Endodermal cell (in vitro differentiated cells): ENCODE results near the gene MAP4K4. TPM values are rescaled to one million over a fixed set of nuclear protein-coding genes. Genes with fewer than 3 reads are reported as not detected.

ENCODE experiments used
- DNase-seq: peaks from one replicate; pipeline ENCODE4 v3.0.0-alpha.2; 2017
- H3K27ac ChIP-seq: 2 replicates; pipeline ENCODE4 v1.5.1; 2013; ENCODE audit warnings: mild to moderate bottlenecking, low read depth, low read length, moderate library complexity
- H3K27me3 ChIP-seq: 2 replicates; pipeline ENCODE4 v1.6.1; 2013; ENCODE audit warnings: mild to moderate bottlenecking, low read length, moderate library complexity; ENCODE audit not compliant: insufficient read depth, control insufficient read depth, poor library complexity, severe bottlenecking
- H3K36me3 ChIP-seq: 2 replicates; pipeline ENCODE4 v1.7.0; 2013; ENCODE audit warnings: mild to moderate bottlenecking, low read length, moderate library complexity; ENCODE audit not compliant: control insufficient read depth, insufficient read depth
- H3K4me1 ChIP-seq: one replicate; pipeline ENCODE4 v1.7.0; 2013; ENCODE audit warnings: low read length; ENCODE audit not compliant: control insufficient read depth, insufficient read depth
- H3K4me3 ChIP-seq: 2 replicates; pipeline ENCODE4 v1.5.1; 2013; ENCODE audit warnings: mild to moderate bottlenecking, low read length, moderate library complexity
- H3K9ac ChIP-seq: 2 replicates; pipeline ENCODE4 v1.6.1; 2013; ENCODE audit warnings: mild to moderate bottlenecking, low read length, moderate library complexity; ENCODE audit not compliant: poor library complexity, severe bottlenecking; ENCODE audit errors: extremely low read depth
- H3K9me3 ChIP-seq: 2 replicates; pipeline ENCODE4 v1.6.1; 2013; ENCODE audit warnings: mild to moderate bottlenecking, low read length, moderate library complexity; ENCODE audit not compliant: control insufficient read depth
- H3K27ac Mint-ChIP-seq: 2 replicates; pipeline ENCODE4 v1.8.0; 2020; ENCODE audit warnings: mixed read lengths
- H3K27me3 Mint-ChIP-seq: 2 replicates; pipeline ENCODE4 v1.8.0; 2021; ENCODE audit warnings: mild to moderate bottlenecking, mixed read lengths; ENCODE audit not compliant: insufficient read depth
- H3K36me3 Mint-ChIP-seq: 2 replicates; pipeline ENCODE4 v1.8.0; 2020; ENCODE audit warnings: low read depth, mixed read lengths
- H3K4me1 Mint-ChIP-seq: 2 replicates; pipeline ENCODE4 v1.8.0; 2020; ENCODE audit warnings: mixed read lengths
- H3K4me3 Mint-ChIP-seq: 2 replicates; pipeline ENCODE4 v1.8.0; 2020; ENCODE audit warnings: mild to moderate bottlenecking, moderate library complexity, mixed read lengths
- H3K9me3 Mint-ChIP-seq: 2 replicates; pipeline ENCODE4 v1.8.0; 2020; ENCODE audit warnings: mild to moderate bottlenecking, mixed read lengths
- WGBS, 2 experiments: methylation state at CpG; one replicate each; pipeline versions ENCODE4 v1.1.5 to v1.1.7; 2013; ENCODE audit warnings: missing lambda C conversion rate in 2 of 2, mixed read lengths in 1 of 2; ENCODE audit not compliant: insufficient coverage in 1 of 2, insufficient read length in 1 of 2; 5-methylcytosine and 5-hydroxymethylcytosine counted together
- long read RNA-seq, 4 experiments: library from polyadenylated mRNA in 2 of 4; library from RNA in 1 of 4; library from capped mRNA in 1 of 4; stranded (forward) in 3 of 4; unstranded in 1 of 4; transcript quantifications; one replicate each; pipeline ENCODE4 v2.0.0, GENCODE V29; 2020 to 2021; ENCODE audit warnings: inconsistent platforms in 1 of 4
- polyA plus RNA-seq, 2 experiments: library from polyadenylated mRNA; stranded (reverse); fragments of 50-300 nt; gene quantifications; one replicate each; pipeline ENCODE4 v1.2.3, GENCODE V29; 2013
- total RNA-seq, 2 donors: library from RNA; stranded (reverse); fragmentation: NEBNext Ultra II Directional in 1 of 2; extraction: Animal tissue kit (Norgen Biotek cat#: 25700) in 1 of 2; gene quantifications; 2 replicates in 1 of 2; 3 replicates in 1 of 2; pipeline ENCODE4 v1.2.1, GENCODE V29; 2021
- TF ChIP-seq, protein P1 (sequence below): fragments of 200-600 bp; sonication (generic); conservative IDR thresholded peaks from 2 replicates; pipeline ENCODE4 v1.5.0; 2021; ENCODE audit warnings: antibody characterized with exemption, mild to moderate bottlenecking

Gene MAP4K4
- total RNA-seq, result 100 to 1,000 TPM; 130 to 142 TPM
- polyA plus RNA-seq (2013, experiment 1 of 2), result 156 TPM
- 139 TPM for polyA plus RNA-seq (2013, experiment 2 of 2)
- long read RNA-seq, experiment 1, partial matches to known transcripts, result 56 of 73 reads
- long read RNA-seq, experiment 1, other reads (novel, unspliced or antisense), result 17 of 73 reads
- long read RNA-seq, experiment 2, full-length matches to known transcripts, result 1 of 155 reads
- long read RNA-seq, experiment 2, partial matches to known transcripts, result 37 of 155 reads
- long read RNA-seq, experiment 2, other reads (novel, unspliced or antisense), result 117 of 155 reads
- long read RNA-seq, experiment 3, partial matches to known transcripts, result 18 of 43 reads
- long read RNA-seq, experiment 3, other reads (novel, unspliced or antisense), result 25 of 43 reads
- long read RNA-seq, experiment 4, partial matches to known transcripts, result 11 of 19 reads
- long read RNA-seq, experiment 4, other reads (novel, unspliced or antisense), result 8 of 19 reads

- Mint-ChIP-seq H3K9me3 (no peaks in the 10 kb centered on the region), H3K4me3 (no peak within 1 kb of the TSS), H3K27me3 (peaks cover 8% of the 10 kb centered on the region), H3K27ac (peak within 1 kb of the TSS; percentile 89), H3K36me3 (peaks cover 10% of the 10 kb centered on the region), H3K4me1 (peaks cover 15% of the 10 kb centered on the region)
- peaks cover 7% of the 10 kb centered on the region for H3K4me1 ChIP-seq
- peak within 1 kb of the TSS; percentile 86 for H3K27ac ChIP-seq
- DNase-seq, result peak; percentile 89
- H3K4me3 ChIP-seq, result peak within 1 kb of the TSS; percentile 95
- peaks cover 10% of the 10 kb centered on the region for H3K36me3 ChIP-seq
- WGBS, 2 experiments, result 0% methylated on average over 19 to 126 of the region's 129 CpGs
- peak within 1 kb of the TSS; percentile 88 for H3K9ac ChIP-seq
- no peaks in the 10 kb centered on the region for H3K27me3 ChIP-seq
- peaks cover 11% of the 10 kb centered on the region for H3K9me3 ChIP-seq
- TF ChIP-seq, protein P1, sequence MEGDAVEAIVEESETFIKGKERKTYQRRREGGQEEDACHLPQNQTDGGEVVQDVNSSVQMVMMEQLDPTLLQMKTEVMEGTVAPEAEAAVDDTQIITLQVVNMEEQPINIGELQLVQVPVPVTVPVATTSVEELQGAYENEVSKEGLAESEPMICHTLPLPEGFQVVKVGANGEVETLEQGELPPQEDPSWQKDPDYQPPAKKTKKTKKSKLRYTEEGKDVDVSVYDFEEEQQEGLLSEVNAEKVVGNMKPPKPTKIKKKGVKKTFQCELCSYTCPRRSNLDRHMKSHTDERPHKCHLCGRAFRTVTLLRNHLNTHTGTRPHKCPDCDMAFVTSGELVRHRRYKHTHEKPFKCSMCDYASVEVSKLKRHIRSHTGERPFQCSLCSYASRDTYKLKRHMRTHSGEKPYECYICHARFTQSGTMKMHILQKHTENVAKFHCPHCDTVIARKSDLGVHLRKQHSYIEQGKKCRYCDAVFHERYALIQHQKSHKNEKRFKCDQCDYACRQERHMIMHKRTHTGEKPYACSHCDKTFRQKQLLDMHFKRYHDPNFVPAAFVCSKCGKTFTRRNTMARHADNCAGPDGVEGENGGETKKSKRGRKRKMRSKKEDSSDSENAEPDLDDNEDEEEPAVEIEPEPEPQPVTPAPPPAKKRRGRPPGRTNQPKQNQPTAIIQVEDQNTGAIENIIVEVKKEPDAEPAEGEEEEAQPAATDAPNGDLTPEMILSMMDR, result peak; percentile 58
Measured at GRCh38 chr2:101697124-101698013, at the start of gene MAP4K4. Gene MAP4K4 (plus strand): TSS chr2:101697707. CDS start chr2:101698081, 374 bp downstream.

DNA sequence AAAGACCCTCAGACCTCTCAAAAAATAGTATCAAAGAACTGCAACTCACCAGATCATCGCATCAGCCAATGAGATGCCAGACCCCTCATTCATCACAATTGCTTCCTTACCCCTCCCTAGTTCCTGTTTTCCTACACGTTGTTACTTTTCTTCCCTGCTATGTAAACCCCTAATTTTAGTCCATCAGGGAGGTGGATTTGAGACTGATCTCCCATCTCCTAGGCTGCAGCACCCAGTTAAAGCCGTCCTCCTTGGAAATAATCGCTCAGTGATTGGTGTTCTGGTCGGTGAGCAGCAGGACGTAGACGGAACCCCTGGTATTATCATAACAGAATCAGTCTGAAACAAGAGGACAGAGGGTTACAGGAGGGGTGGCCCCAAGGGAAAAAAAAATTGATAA, 44.0 kb upstream of the MAP4K4 start:
- WGBS, 2 experiments, result 74 to 81% methylated on average over 7 of the region's 7 CpGs
- peaks cover 4% of the 10 kb centered on the region for H3K4me1 Mint-ChIP-seq
- no peaks in the 10 kb centered on the region for H3K36me3 Mint-ChIP-seq

More for the DNA sequence above, 44.0 kb upstream of the MAP4K4 start:
- no peaks in the 10 kb centered on the region for H3K27me3 ChIP-seq
- H3K27ac ChIP-seq, result no peak overlapping the region
- H3K9me3 Mint-ChIP-seq, result peaks cover 8% of the 10 kb centered on the region
- TF ChIP-seq, protein P1, result no peak
- H3K4me3 ChIP-seq, result no peak overlapping the region
- no peak overlapping the region for H3K9ac ChIP-seq
- no peaks in the 10 kb centered on the region for H3K27me3 Mint-ChIP-seq
- H3K27ac Mint-ChIP-seq, result no peak overlapping the region
- H3K4me3 Mint-ChIP-seq, result no peak overlapping the region
- H3K36me3 ChIP-seq, result no peaks in the 10 kb centered on the region
- no peaks in the 10 kb centered on the region for H3K9me3 ChIP-seq
- H3K4me1 ChIP-seq, result no peaks in the 10 kb centered on the region
- DNase-seq, result no peak
